GM10266 (cell line): ENCODE data around the gene MYO15A.

Experiments
- DNase-seq: peaks from one replicate; pipeline ENCODE4 v3.0.0; 2012; ENCODE audit errors: extremely low spot score
- TF ChIP-seq, protein P1 (sequence below): IDR thresholded peaks from 2 replicates; pipeline ENCODE4 v1.5.1; 2012; ENCODE audit warnings: mild to moderate bottlenecking, low read depth; ENCODE audit not compliant: control insufficient read depth, insufficient read depth; ENCODE audit errors: missing control alignments

Gene MYO15A

DNA sequence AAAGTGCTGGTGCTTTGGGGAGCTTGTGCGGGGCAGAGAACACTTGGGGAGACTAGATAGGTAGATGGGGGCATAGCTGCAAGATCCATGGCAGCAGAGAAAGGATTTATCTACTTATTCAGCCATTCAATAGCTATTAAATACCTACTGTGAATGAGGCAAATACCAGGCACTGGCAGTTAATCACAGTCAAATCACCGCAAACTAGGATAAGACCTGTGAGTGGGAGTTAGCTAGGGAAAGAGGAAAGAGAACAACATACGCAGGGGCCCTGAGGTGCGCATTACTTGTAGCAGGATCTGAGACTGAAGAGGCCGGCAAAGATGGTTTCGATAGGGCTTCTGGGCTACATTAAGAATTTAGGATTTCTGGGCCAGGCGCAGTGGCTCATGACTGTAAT, 71.2 kb downstream of the MYO15A start:
- DNase-seq: no peak
- TF ChIP-seq, protein P1, sequence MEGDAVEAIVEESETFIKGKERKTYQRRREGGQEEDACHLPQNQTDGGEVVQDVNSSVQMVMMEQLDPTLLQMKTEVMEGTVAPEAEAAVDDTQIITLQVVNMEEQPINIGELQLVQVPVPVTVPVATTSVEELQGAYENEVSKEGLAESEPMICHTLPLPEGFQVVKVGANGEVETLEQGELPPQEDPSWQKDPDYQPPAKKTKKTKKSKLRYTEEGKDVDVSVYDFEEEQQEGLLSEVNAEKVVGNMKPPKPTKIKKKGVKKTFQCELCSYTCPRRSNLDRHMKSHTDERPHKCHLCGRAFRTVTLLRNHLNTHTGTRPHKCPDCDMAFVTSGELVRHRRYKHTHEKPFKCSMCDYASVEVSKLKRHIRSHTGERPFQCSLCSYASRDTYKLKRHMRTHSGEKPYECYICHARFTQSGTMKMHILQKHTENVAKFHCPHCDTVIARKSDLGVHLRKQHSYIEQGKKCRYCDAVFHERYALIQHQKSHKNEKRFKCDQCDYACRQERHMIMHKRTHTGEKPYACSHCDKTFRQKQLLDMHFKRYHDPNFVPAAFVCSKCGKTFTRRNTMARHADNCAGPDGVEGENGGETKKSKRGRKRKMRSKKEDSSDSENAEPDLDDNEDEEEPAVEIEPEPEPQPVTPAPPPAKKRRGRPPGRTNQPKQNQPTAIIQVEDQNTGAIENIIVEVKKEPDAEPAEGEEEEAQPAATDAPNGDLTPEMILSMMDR: no peak

DNA sequence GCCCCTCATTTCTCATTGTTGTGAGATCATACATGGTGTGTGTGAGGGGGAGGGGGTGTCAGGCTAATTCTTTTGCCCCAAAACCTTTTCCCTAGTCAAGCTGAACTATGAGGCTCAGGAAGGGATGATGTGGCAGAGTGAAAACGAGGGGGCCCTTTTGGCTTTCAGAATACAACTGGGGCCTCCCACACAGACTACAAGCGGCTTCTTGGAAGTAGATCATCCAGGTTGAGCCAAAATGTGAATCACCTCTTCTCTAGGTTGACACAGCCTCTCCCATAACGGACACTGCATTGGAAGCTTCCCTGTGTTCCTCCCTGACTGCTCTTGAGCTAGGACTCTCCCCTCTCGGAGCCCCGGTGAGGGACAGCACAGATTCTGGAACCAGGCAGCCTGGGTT, 72.8 kb downstream of the MYO15A start:
- DNase-seq: no peak
- TF ChIP-seq, protein P1: no peak

DNA sequence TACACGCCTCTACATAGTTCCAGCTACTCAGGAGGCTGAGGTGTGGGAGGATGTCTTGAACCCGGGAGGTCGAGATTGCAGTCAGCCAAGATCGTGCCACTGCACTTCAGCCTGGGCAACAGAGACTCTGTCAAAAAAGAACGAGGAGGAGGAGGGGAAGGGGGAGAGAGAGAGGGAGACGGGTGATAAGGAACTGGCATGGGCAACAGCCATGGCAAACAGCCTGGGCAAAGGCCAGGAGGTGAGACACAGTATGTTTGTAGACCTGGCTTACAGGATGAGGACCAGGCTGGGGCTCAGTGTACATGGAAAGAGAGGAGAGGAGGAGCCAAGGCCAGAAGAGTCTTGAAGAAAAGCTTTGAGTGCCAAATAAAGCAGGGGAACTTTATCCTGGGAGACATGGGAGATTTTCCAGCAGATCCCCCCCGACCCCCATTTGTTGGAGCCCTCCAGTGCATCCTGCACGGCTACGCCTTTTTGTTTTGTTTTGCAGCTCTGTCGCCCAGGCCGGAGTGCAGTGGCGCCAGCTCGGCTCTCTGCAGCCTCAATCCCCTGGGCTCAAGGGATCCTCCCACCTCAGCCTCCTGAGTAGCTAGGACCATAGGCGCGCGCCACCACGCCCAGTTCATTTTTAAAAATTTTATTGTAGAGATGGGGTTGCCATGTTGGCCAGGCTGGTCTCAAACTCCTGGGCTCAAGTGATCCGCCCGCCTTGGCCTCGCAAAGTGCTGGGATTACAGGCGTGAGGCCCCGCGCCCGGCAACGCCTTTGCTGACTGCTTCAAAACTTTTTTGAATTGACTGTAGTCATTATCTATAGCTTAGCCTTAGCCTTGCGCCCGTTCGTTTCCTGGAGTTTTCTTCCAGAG, 73.8 kb downstream of the MYO15A start:
- DNase-seq: no peak
- TF ChIP-seq, protein P1: no peak

DNA sequence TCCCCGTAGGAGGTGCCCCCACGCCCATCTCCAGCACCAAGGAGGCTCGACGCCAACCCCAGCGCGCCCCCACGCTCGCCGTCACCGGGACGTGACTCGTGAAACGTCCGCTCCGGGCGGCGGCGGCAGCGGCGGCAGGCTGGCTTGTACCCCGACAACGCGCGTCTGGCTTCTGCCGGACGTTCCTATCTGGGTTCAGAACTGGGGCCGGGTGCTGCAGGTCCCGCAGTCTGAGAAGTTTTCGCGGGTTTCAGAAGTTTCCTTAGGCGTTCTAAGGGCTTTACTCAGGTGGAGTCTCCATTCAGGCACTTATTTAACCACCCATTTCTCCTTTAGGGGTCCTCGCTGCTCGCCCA, 74.4 kb downstream of the MYO15A start:
- DNase-seq: peak; percentile 80
- TF ChIP-seq, protein P1: no peak

DNA sequence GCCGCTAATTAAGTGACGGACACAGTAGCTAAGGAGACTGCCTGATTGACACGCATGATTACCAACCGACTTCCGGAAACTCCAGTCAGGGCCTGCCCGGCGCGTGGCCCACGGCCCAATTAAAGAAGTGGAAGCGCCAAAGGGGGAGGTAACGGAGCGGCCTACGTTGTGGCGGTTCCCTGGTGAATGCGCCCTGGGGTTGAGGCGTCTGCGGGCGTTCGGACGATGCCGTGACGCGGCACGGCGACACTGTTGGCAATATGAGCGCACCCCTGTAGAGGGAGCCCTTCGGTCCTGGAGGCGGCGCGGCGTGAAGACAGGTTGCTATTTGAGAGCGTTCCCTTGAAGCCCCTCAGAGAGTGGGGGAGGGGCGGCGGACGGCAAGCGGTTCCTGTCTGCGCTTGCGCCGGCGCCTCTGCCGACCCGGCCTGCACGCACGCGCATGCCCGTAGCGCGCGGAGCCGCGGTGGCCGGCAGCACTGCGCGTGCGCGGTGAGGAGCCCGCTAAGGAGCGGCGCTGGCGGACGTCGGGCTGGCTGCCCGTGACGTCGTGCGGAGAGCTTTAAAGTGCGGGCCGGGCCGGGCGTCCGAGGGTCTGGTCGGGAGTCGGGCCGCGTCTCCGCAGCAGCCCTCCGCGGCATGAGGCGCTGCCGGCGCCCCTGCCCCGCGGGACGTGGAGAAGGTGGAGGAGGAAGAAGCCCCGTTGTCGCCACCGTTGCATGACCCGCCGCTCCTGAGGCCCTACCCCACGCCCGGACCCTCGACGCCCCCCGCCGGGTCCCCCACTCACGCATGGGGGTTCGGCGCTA, 75.0 kb downstream of the MYO15A start, which contains the start of gene ALKBH5:
Gene ALKBH5, plus strand, starts transcription at position 495 of the 809 bp plus-strand sequence. CDS start 416 bp downstream, outside the sequence.
- DNase-seq: peak; percentile 99
- TF ChIP-seq, protein P1: peak; percentile 53

DNA sequence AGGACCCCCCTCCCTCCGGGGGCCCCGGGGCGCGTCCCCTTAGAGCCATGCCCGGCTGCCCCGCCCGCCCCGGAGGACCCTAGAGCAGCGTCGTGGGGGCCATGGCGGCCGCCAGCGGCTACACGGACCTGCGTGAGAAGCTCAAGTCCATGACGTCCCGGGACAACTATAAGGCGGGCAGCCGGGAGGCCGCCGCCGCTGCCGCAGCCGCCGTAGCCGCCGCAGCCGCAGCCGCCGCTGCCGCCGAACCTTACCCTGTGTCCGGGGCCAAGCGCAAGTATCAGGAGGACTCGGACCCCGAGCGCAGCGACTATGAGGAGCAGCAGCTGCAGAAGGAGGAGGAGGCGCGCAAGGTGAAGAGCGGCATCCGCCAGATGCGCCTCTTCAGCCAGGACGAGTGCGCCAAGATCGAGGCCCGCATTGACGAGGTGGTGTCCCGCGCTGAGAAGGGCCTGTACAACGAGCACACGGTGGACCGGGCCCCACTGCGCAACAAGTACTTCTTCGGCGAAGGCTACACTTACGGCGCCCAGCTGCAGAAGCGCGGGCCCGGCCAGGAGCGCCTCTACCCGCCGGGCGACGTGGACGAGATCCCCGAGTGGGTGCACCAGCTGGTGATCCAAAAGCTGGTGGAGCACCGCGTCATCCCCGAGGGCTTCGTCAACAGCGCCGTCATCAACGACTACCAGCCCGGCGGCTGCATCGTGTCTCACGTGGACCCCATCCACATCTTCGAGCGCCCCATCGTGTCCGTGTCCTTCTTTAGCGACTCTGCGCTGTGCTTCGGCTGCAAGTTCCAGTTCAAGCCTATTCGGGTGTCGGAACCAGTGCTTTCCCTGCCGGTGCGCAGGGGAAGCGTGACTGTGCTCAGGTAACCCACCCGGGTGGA, 75.8 kb downstream of the MYO15A start:
- TF ChIP-seq, protein P1: peak; percentile 46
- DNase-seq: peak; percentile 48
